Measurements from ENCODE around the gene CNKSR1. TPM values are rescaled to one million over a fixed set of nuclear protein-coding genes. Genes with fewer than 3 reads are reported as not detected.

The CNKSR1 gene
- total and polyA plus RNA-seq, 2 of the 13 experiments (the other 11 are each of a cell fraction or from before 2014, with no cell fraction given): 3.4 to 8.9 TPM

- no TSS peak for BruUV-seq (replicated peaks)
- H3K27ac ChIP-seq (ENCODE audit: extremely low read length, insufficient read depth, low read length): no peak overlapping the region
- no peak overlapping the region for H3K9ac ChIP-seq (ENCODE audit: insufficient read depth, low read depth, low read length)
- WGBS (ENCODE audit: low lambda C conversion rate): 0% methylated on average over 6 of the region's 6 CpGs
- H2AFZ ChIP-seq (ENCODE audit: low read length): no peak overlapping the region
- H3K4me1 ChIP-seq (ENCODE audit: insufficient read depth, low read length): peaks cover 13% of the 10 kb centered on the region; the same call in 1 of the 2 replicates
- H4K20me1 ChIP-seq (ENCODE audit: insufficient read depth, low read length): no peaks in the 10 kb centered on the region
- no peak for FAIRE-seq
- H3K9me3 ChIP-seq (ENCODE audit: low read length): no peaks in the 10 kb centered on the region
- no peaks in the 10 kb centered on the region for H3K36me3 ChIP-seq (replicated peaks in 1 of 2; ENCODE audit: control insufficient read depth in 1 of 2, insufficient read depth in 2 of 2, low read length in 2 of 2)
- intact Hi-C loops (cut with micrococcal nuclease; ENCODE audit: unreplicated experiment) (loop anchor here (1.0 kb wide), 2 partner anchors 41 to 111 kb away; no protein-coding TSS in a partner anchor), in situ Hi-C loops (cut with HindIII; ENCODE audit: extremely low pct_ligation_motif_present, low pct_unique_long_range_greater_than_20kb) (no loop called here)
- no peak for DNase-seq (ENCODE audit: low spot score)
- no peak for ATAC-seq
- ChIA-PET CTCF (ENCODE audit: low intra/inter-chr PET ratio, low total read pairs) (interaction anchor here (2.1 to 4.3 kb wide), 2 partner anchors 41 to 109 kb away, joined by 11 to 66 read pairs; no protein-coding TSS in a partner anchor), POLR2A (no interaction called here)
- no peak overlapping the region for H3K4me2 ChIP-seq (ENCODE audit: low read depth, low read length)
- peaks cover 0 to 11% of the 10 kb centered on the region in 2 experiments; a peak in 4 of 5 replicates for H3K27me3 ChIP-seq (ENCODE audit: control insufficient read depth in 1 of 2, insufficient read depth in 2 of 2, low read length in 2 of 2)
- no peak overlapping the region for H3K4me3 ChIP-seq (replicated peaks in 1 of 3; ENCODE audit: insufficient read depth in 1 of 3, low read depth in 2 of 3, low read length in 3 of 3)
- no peaks in the 10 kb centered on the region for H3K79me2 ChIP-seq (ENCODE audit: insufficient read depth, low read length)
- TF ChIP-seq ZNF746 (CRISPR knock-in tag; IDR thresholded peaks at IDR 0.05) (no peak), KMT2A (CRISPR knock-in tag; IDR thresholded peaks at IDR 0.05) (no peak), GPBP1L1 (CRISPR knock-in tag; IDR thresholded peaks at IDR 0.05) (no peak), MED1 (CRISPR knock-in tag; IDR thresholded peaks at IDR 0.05) (no peak), ZNF569 (CRISPR knock-in tag; IDR thresholded peaks at IDR 0.05; ENCODE audit: borderline replicate concordance) (no peak), KLF16 (CRISPR knock-in tag; IDR thresholded peaks at IDR 0.05) (no peak), ELF4 (CRISPR knock-in tag; IDR thresholded peaks at IDR 0.05; ENCODE audit: borderline replicate concordance) (no peak), CENPT (CRISPR knock-in tag; IDR thresholded peaks at IDR 0.05; ENCODE audit: low read depth) (no peak), SMAD9 (CRISPR knock-in tag; IDR thresholded peaks at IDR 0.05) (no peak), AFF4 (CRISPR knock-in tag; IDR thresholded peaks at IDR 0.05) (no peak), ZSCAN25 (CRISPR knock-in tag; IDR thresholded peaks at IDR 0.05) (no peak)
- TF ChIP-seq, protein P1, sequence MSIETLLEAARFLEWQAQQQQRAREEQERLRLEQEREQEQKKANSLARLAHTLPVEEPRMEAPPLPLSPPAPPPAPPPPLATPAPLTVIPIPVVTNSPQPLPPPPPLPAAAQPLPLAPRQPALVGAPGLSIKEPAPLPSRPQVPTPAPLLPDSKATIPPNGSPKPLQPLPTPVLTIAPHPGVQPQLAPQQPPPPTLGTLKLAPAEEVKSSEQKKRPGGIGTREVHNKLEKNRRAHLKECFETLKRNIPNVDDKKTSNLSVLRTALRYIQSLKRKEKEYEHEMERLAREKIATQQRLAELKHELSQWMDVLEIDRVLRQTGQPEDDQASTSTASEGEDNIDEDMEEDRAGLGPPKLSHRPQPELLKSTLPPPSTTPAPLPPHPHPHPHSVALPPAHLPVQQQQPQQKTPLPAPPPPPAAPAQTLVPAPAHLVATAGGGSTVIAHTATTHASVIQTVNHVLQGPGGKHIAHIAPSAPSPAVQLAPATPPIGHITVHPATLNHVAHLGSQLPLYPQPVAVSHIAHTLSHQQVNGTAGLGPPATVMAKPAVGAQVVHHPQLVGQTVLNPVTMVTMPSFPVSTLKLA (IDR thresholded peaks at IDR 0.05): no peak
Measured at GRCh38 chr1:26145960-26146294, 31.4 kb upstream of the CNKSR1 start.

Measured in HepG2 (cell line).